Hepatocyte (in vitro differentiated cells): ENCODE measurements around the gene CYSRT1. TPM values are rescaled to one million over a fixed set of nuclear protein-coding genes. Genes with fewer than 3 reads are reported as not detected.
A peak's percentile ranks its signal among the peaks of the same experiment; 100 is the strongest.

ENCODE experiments used
- DNase-seq: peaks from one replicate; pipeline ENCODE4 v3.0.0-alpha.2; 2016; ENCODE audit warnings: low spot score
- H2AFZ ChIP-seq: fragments of 200-600 bp; sonication (generic); 2 replicates; pipeline ENCODE4 v1.6.0; 2016; ENCODE audit warnings: antibody characterized with exemption, mild to moderate bottlenecking
- H3K27ac ChIP-seq: fragments of 200-600 bp; sonication (generic); 2 replicates; pipeline ENCODE4 v1.5.1; 2016; ENCODE audit warnings: mild to moderate bottlenecking
- H3K27me3 ChIP-seq: fragments of 200-600 bp; sonication (generic); 2 replicates; pipeline ENCODE4 v1.6.1; 2016
- H3K36me3 ChIP-seq: fragments of 200-600 bp; sonication (generic); replicated peaks from 2 replicates; pipeline ENCODE4 v1.5.1; 2016; ENCODE audit warnings: low read depth; ENCODE audit not compliant: insufficient read depth
- H3K4me1 ChIP-seq: fragments of 200-600 bp; sonication (generic); 2 replicates; pipeline ENCODE4 v1.5.1; 2016; ENCODE audit warnings: mild to moderate bottlenecking, moderate library complexity; ENCODE audit not compliant: insufficient read depth
- H3K4me2 ChIP-seq: fragments of 200-600 bp; sonication (generic); 2 replicates; pipeline ENCODE4 v1.6.0; 2016
- H3K4me3 ChIP-seq: fragments of 200-600 bp; sonication (generic); 2 replicates; pipeline ENCODE4 v1.5.1; 2016; ENCODE audit warnings: mild to moderate bottlenecking
- H3K79me2 ChIP-seq: fragments of 200-600 bp; sonication (generic); 2 replicates; pipeline ENCODE4 v1.6.0; 2017; ENCODE audit warnings: mild to moderate bottlenecking
- H3K9me2 ChIP-seq: fragments of 200-600 bp; sonication (generic); replicated peaks from 2 replicates; pipeline ENCODE4 v1.6.0; 2017; ENCODE audit warnings: mild to moderate bottlenecking; ENCODE audit not compliant: insufficient read depth
- H3K9me3 ChIP-seq: fragments of 200-600 bp; sonication (generic); 2 replicates; pipeline ENCODE4 v1.5.1; 2016; ENCODE audit warnings: low read depth, mild to moderate bottlenecking
- H4K20me1 ChIP-seq: fragments of 200-600 bp; sonication (generic); 2 replicates; pipeline ENCODE4 v1.6.0; 2016; ENCODE audit warnings: mild to moderate bottlenecking; ENCODE audit not compliant: insufficient read depth, poor library complexity, severe bottlenecking
- CTCF ChIP-seq: fragments of 200-600 bp; sonication (generic); IDR thresholded peaks from 2 replicates; pipeline ENCODE4 v1.5.1; 2016; ENCODE audit warnings: antibody characterized with exemption, mild to moderate bottlenecking; ENCODE audit not compliant: poor library complexity
- EZH2 ChIP-seq: fragments of 200-600 bp; sonication (generic); IDR thresholded peaks from 2 replicates; pipeline ENCODE4 v1.6.1; 2016; ENCODE audit warnings: antibody characterized with exemption, mild to moderate bottlenecking, borderline replicate concordance
- EZH2phosphoT487 ChIP-seq: fragments of 200-600 bp; sonication (generic); IDR thresholded peaks from one replicate; pipeline ENCODE4 v1.6.1; 2018; ENCODE audit warnings: antibody characterized with exemption, mild to moderate bottlenecking, low read depth, moderate library complexity; ENCODE audit not compliant: unreplicated experiment, severe bottlenecking
- WGBS: methylation state at CpG from one replicate; pipeline ENCODE4 v1.1.6; 2016; ENCODE audit warnings: low lambda C conversion rate; ENCODE audit errors: missing lambda C conversion rate; 5-methylcytosine and 5-hydroxymethylcytosine counted together
- polyA plus RNA-seq: library from polyadenylated mRNA; unstranded; fragments of >200 nt; fragmentation: Nextera tagmentation; extraction: Ambion mirVana; gene quantifications from 2 replicates; pipeline ENCODE4 v1.2.1, GENCODE V29; 2016
- total RNA-seq: library from RNA; depleted of rRNA; stranded (reverse); fragments of >200 nt; gene quantifications from 2 replicates; pipeline ENCODE4 v1.2.3, GENCODE V29; 2014

The CYSRT1 gene
- total and polyA plus RNA-seq, 2 experiments from 2014 or later: 1.4 to 2.1 TPM

DNA sequence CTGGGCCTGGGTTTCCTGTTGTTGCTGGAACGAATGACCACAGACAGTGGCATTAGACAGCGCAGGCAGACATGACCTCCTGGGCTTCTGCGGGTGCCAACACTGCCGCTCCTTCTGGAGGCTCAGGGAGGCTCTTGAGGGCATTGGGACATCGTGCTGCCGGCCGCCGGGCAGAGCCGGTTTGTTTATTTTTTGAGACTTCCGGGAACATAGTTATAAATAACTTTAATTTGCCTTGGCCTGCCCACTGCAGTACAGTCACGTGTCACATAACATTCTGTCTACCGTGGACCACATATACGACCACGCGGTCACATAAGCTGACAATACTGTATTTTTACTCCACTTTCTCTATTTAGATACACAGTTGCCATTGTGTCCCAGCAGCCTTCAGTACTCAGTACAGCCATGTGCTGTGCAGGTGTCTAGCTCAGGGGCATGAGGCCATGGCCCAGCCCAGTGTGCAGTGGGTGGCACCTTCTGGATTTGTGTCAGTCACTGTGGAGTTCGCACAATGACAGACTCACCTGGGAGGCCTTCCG lies 44.3 kb downstream of the CYSRT1 start:
- Histone ChIP-seq H3K4me3 (no peak overlapping the region), H3K9me2 (no peaks in the 10 kb centered on the region), H3K79me2 (no peaks in the 10 kb centered on the region), H4K20me1 (no peaks in the 10 kb centered on the region), H3K4me1 (no peaks in the 10 kb centered on the region), H3K27me3 (no peaks in the 10 kb centered on the region), H3K4me2 (no peak overlapping the region), H3K27ac (no peak overlapping the region), H3K36me3 (no peaks in the 10 kb centered on the region), H2AFZ (no peak overlapping the region), H3K9me3 (no peaks in the 10 kb centered on the region)
- DNase-seq: peak; percentile 6
- 79% methylated on average over 17 of the region's 17 CpGs for WGBS
- TF ChIP-seq EZH2phosphoT487: no peak
- no peak for TF ChIP-seq CTCF
- TF ChIP-seq EZH2: no peak

- Histone ChIP-seq H3K79me2 (no peaks in the 10 kb centered on the region), H3K4me3 (no peak overlapping the region), H2AFZ (no peak overlapping the region), H3K36me3 (no peaks in the 10 kb centered on the region), H3K9me2 (no peaks in the 10 kb centered on the region), H3K4me2 (no peak overlapping the region), H3K27ac (no peak overlapping the region), H3K9me3 (no peaks in the 10 kb centered on the region), H4K20me1 (no peaks in the 10 kb centered on the region), H3K27me3 (no peaks in the 10 kb centered on the region), H3K4me1 (peaks cover 4% of the 10 kb centered on the region)
- no peak for DNase-seq
- WGBS: 93% methylated on average over 30 of the region's 32 CpGs
- TF ChIP-seq EZH2phosphoT487 (no peak), EZH2 (no peak), CTCF (no peak)
These were observed 46.1 kb downstream of the CYSRT1 start for GRCh38 chr9:137270929-137271695.

DNA sequence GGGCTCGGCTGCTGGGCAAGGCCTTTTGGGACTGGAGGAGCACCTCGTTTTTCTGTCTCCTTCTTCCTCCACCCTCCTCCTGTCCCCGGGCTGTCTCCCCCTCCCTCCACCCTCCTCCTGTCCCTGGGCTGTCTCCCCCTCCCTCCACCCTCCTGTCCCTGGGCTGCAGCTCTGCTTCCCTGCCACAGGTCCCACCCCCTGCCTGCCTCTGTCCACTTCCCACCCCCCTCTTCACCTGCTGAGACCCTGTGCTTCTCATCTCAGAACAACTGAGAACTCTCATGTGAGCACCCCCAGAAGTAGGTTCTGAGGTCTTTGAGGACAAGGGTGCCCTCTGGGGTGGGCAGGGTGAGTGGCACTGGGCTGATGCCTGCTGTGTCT lies 46.7 kb downstream of the CYSRT1 start:
- no peak for DNase-seq
- Histone ChIP-seq H3K27me3 (no peaks in the 10 kb centered on the region), H4K20me1 (no peaks in the 10 kb centered on the region), H3K4me2 (no peak overlapping the region), H3K4me1 (peaks cover 10% of the 10 kb centered on the region), H3K9me2 (no peaks in the 10 kb centered on the region), H3K79me2 (no peaks in the 10 kb centered on the region), H3K36me3 (no peaks in the 10 kb centered on the region), H3K4me3 (no peak overlapping the region), H3K9me3 (no peaks in the 10 kb centered on the region), H3K27ac (no peak overlapping the region), H2AFZ (no peak overlapping the region)
- 83% methylated on average over 1 of the region's 3 CpGs for WGBS
- TF ChIP-seq EZH2: no peak
- no peak for TF ChIP-seq EZH2phosphoT487
- no peak for TF ChIP-seq CTCF
